SK-N-SH (cell line): ENCODE measurements around the gene ATP2B2. TPM values are rescaled to one million over a fixed set of nuclear protein-coding genes. Genes with fewer than 3 reads are reported as not detected.

ENCODE experiments used
- CTCF ChIA-PET: fragments of 300-600, 350-600 bp; formaldehyde crosslinking; extraction: SDS; loops from one replicate; lab custom pipeline; 2021; lab: Yijun Ruan, JAX
- POLR2A ChIA-PET: fragments of 350-600 bp; sonication (Branson Sonifier 250); formaldehyde crosslinking; extraction: SDS; loops from one replicate; lab custom pipeline; 2020; ENCODE audit warnings: antibody characterized with exemption, inconsistent platforms; lab: Yijun Ruan, JAX
- DNase-seq: peaks from one replicate; pipeline ENCODE4 v3.0.0; 2012
- H2AFZ ChIP-seq: fragments of 200-600 bp; sonication (generic); 2 replicates; pipeline ENCODE4 v1.8.1; 2016; ENCODE audit warnings: antibody characterized with exemption, mild to moderate bottlenecking, low read depth
- H3F3A ChIP-seq: fragments of 200-600 bp; sonication (generic); replicated peaks from 2 replicates; pipeline ENCODE3; 2016; ENCODE audit warnings: antibody characterized with exemption, mild to moderate bottlenecking; ENCODE audit not compliant: insufficient read depth
- H3K27ac ChIP-seq, 2 experiments: fragments of 200-500 bp in 1 of 2; fragments of 200-600 bp in 1 of 2; sonication (Bioruptor generic) in 1 of 2; sonication (generic), shearing (Covaris generic) in 1 of 2; 2 replicates each; pipeline versions ENCODE4 v1.5.1 to v1.6.1; 2014 to 2016; ENCODE audit warnings: low read depth in 2 of 2, inconsistent platforms in 1 of 2, low read length in 1 of 2, mild to moderate bottlenecking in 1 of 2, mixed read lengths in 1 of 2
- H3K27me3 ChIP-seq: fragments of 200-600 bp; sonication (generic), shearing (Covaris generic); 2 replicates; pipeline ENCODE4 v1.6.1; 2016; ENCODE audit warnings: mixed run types; ENCODE audit not compliant: insufficient read depth
- H3K36me3 ChIP-seq, 2 experiments: fragments of 200-500 bp in 1 of 2; fragments of 200-600 bp in 1 of 2; sonication (Bioruptor generic) in 1 of 2; sonication (generic) in 1 of 2; replicated peaks in 1 of 2; 2 replicates each; pipeline versions ENCODE3 to v1.5.1; 2014 to 2016; ENCODE audit warnings: low read length in 1 of 2, mild to moderate bottlenecking in 1 of 2; ENCODE audit not compliant: insufficient read depth in 2 of 2, control insufficient read depth in 1 of 2
- H3K4me1 ChIP-seq, 2 experiments: fragments of 200-500 bp in 1 of 2; fragments of 200-600 bp in 1 of 2; sonication (Bioruptor generic) in 1 of 2; sonication (generic), shearing (Covaris generic) in 1 of 2; 2 replicates each; pipeline versions ENCODE4 v1.5.1 to v1.6.1; 2014 to 2016; ENCODE audit warnings: low read depth in 1 of 2, low read length in 1 of 2, mixed run types in 1 of 2; ENCODE audit not compliant: insufficient read depth in 2 of 2, control insufficient read depth in 1 of 2
- H3K4me2 ChIP-seq: fragments of 200-600 bp; sonication (generic), shearing (Covaris generic); 2 replicates; pipeline ENCODE4 v1.6.1; 2017; ENCODE audit warnings: mixed run types
- H3K4me3 ChIP-seq, 2 experiments: fragments of 200-500 bp in 1 of 2; fragments of 200-600 bp in 1 of 2; sonication (Bioruptor generic) in 1 of 2; sonication (generic), shearing (Covaris generic) in 1 of 2; 2 replicates each; pipeline versions ENCODE4 v1.5.1 to v1.8.1; 2014 to 2016; ENCODE audit warnings: low read depth in 2 of 2, inconsistent platforms in 1 of 2, low read length in 1 of 2, mild to moderate bottlenecking in 1 of 2, mixed read lengths in 1 of 2, moderate library complexity in 1 of 2
- H3K79me2 ChIP-seq: fragments of 200-600 bp; sonication (generic); 2 replicates; pipeline ENCODE4 v1.8.1; 2017; ENCODE audit warnings: mild to moderate bottlenecking; ENCODE audit not compliant: insufficient read depth
- H3K9ac ChIP-seq: fragments of 200-600 bp; sonication (generic); 2 replicates; pipeline ENCODE4 v1.6.1; 2017; ENCODE audit warnings: mixed run types
- H3K9me2 ChIP-seq: fragments of 200-600 bp; sonication (generic); 2 replicates; pipeline ENCODE4 v1.6.1; 2017; ENCODE audit warnings: mixed run types
- H3K9me3 ChIP-seq: fragments of 200-600 bp; sonication (generic); 2 replicates; pipeline ENCODE4 v1.6.1; 2017; ENCODE audit warnings: mixed run types, mild to moderate bottlenecking, moderate library complexity
- H4K20me1 ChIP-seq: fragments of 200-600 bp; sonication (generic); 2 replicates; pipeline ENCODE4 v1.6.1; 2017; ENCODE audit warnings: mild to moderate bottlenecking, mixed run types; ENCODE audit not compliant: insufficient read depth
- ELF1 ChIP-seq: IDR thresholded peaks from 2 replicates; pipeline ENCODE4 v1.4.0; 2012
- EP300 ChIP-seq, 2 experiments: IDR thresholded peaks; 2 replicates each; pipeline versions ENCODE4 v1.4.0 to v1.6.1; 2012; ENCODE audit warnings: borderline replicate concordance in 1 of 2, low read depth in 1 of 2, low read length in 1 of 2
- EZH2phosphoT487 ChIP-seq: fragments of 200-600 bp; sonication (generic); IDR thresholded peaks from 2 replicates; pipeline ENCODE4 v1.6.1; 2017; ENCODE audit warnings: low read depth, mixed run types, mild to moderate bottlenecking, antibody characterized with exemption, moderate library complexity, borderline replicate concordance
- FOXM1 ChIP-seq: IDR thresholded peaks from 2 replicates; pipeline ENCODE4 v1.4.0; 2012; ENCODE audit warnings: low read depth, mild to moderate bottlenecking
- GABPA ChIP-seq: IDR thresholded peaks from 2 replicates; pipeline ENCODE4 v1.4.0; 2012; ENCODE audit warnings: low read depth, mild to moderate bottlenecking
- GATA2 ChIP-seq: sonication (generic); formaldehyde crosslinking; IDR thresholded peaks from 2 replicates; pipeline ENCODE4 v1.5.0; 2020; ENCODE audit warnings: mild to moderate bottlenecking, missing genetic modification reagents
- MXI1 ChIP-seq: IDR thresholded peaks from 2 replicates; pipeline ENCODE4 v1.6.1; 2012; ENCODE audit warnings: mild to moderate bottlenecking, low read depth, low read length, improper control_type of control experiment
- NFIC ChIP-seq: IDR thresholded peaks from 2 replicates; pipeline ENCODE4 v1.4.0; 2012; ENCODE audit warnings: borderline replicate concordance
- NRF1 ChIP-seq: IDR thresholded peaks from 2 replicates; pipeline ENCODE4 v1.6.1; 2012; ENCODE audit warnings: low read depth, mild to moderate bottlenecking, low read length
- POLR2AphosphoS5 ChIP-seq: IDR thresholded peaks from 2 replicates; pipeline ENCODE4 v1.6.1; 2012; ENCODE audit warnings: low read depth, low read length
- RCOR1 ChIP-seq: fragments of 150-350 bp; IDR thresholded peaks from 2 replicates; pipeline ENCODE4 v1.6.1; 2017; ENCODE audit warnings: antibody characterized with exemption, low read length
- RXRA ChIP-seq: IDR thresholded peaks from 2 replicates; pipeline ENCODE4 v1.4.0; 2012; ENCODE audit warnings: low read depth, mild to moderate bottlenecking, borderline replicate concordance
- SIN3A ChIP-seq: IDR thresholded peaks from 2 replicates; pipeline ENCODE4 v1.6.1; 2012; ENCODE audit warnings: low read depth, mild to moderate bottlenecking, low read length, moderate library complexity, borderline replicate concordance
- SMC3 ChIP-seq: IDR thresholded peaks from 2 replicates; pipeline ENCODE4 v1.6.1; 2012; ENCODE audit warnings: low read depth, low read length, improper control_type of control experiment
- TCF12 ChIP-seq: IDR thresholded peaks from 2 replicates; pipeline ENCODE4 v1.4.0; 2012
- USF2 ChIP-seq: fragments of 150-350 bp; IDR thresholded peaks from 2 replicates; pipeline ENCODE4 v1.6.1; 2017; ENCODE audit warnings: antibody characterized with exemption, low read length, low read depth, borderline replicate concordance
- YY1 ChIP-seq: IDR thresholded peaks from 2 replicates; pipeline ENCODE4 v1.4.0; 2012; ENCODE audit warnings: low read depth, mild to moderate bottlenecking
- ZBTB33 ChIP-seq: IDR thresholded peaks from 2 replicates; pipeline ENCODE4 v1.4.0; 2012; ENCODE audit warnings: low read depth, borderline replicate concordance
- WGBS: methylation state at CpG from one replicate; pipeline ENCODE4 v1.1.6; 2017; ENCODE audit warnings: low lambda C conversion rate; 5-methylcytosine and 5-hydroxymethylcytosine counted together
- polyA plus RNA-seq, 3 experiments: library from polyadenylated mRNA; depleted of rRNA; stranded (reverse); fragments of >200 nt; gene quantifications; 2 replicates each; pipeline ENCODE4 v1.2.3, GENCODE V29; 2012
- TF ChIP-seq, protein P1 (sequence below): fragments of 150-350 bp; IDR thresholded peaks from 2 replicates; pipeline ENCODE4 v1.6.1; 2016; ENCODE audit warnings: mild to moderate bottlenecking, low read depth, low read length
- TF ChIP-seq, protein P2 (sequence below): IDR thresholded peaks from 2 replicates; pipeline ENCODE4 v1.6.1; 2012; ENCODE audit warnings: mild to moderate bottlenecking, low read depth, low read length, moderate library complexity

Gene ATP2B2
- polyA plus RNA-seq, 1 of the 3 experiments (the other 2 are of a cell fraction), result 0.15 TPM

- TF ChIP-seq ZBTB33, result no peak
- TF ChIP-seq GATA2 (CRISPR knock-in tag), result no peak
- TF ChIP-seq USF2, result no peak
- no peak for TF ChIP-seq TCF12
- no peak for TF ChIP-seq GABPA
- no peak for TF ChIP-seq RXRA
- TF ChIP-seq YY1, result no peak
- no peak for TF ChIP-seq NFIC
- TF ChIP-seq EZH2phosphoT487, result no peak
These were observed 129.0 kb downstream of the ATP2B2 start (continued) for GRCh38 chr3:10376353-10376752.

GRCh38 chr3:10375296-10376053, 129.9 kb downstream of the ATP2B2 start:
- POLR2A ChIA-PET, result no interaction called here
- no peak overlapping the region for H3K27ac ChIP-seq
- H3K9ac ChIP-seq, result no peak overlapping the region
- no peak overlapping the region for H3K4me2 ChIP-seq
- no peak overlapping the region for H3K4me3 ChIP-seq
- CTCF ChIA-PET, result interaction anchor here (0.6 kb wide), 1 partner anchor 1013 kb away, joined by 3 read pairs; no protein-coding TSS in a partner anchor
- no peak for DNase-seq
- peaks cover 0 to 2% of the 10 kb centered on the region in 2 experiments; a peak in 1 of 4 replicates for H3K4me1 ChIP-seq
- no peaks in the 10 kb centered on the region for H3K27me3 ChIP-seq
- H3K9me3 ChIP-seq, result no peaks in the 10 kb centered on the region
- H4K20me1 ChIP-seq, result no peaks in the 10 kb centered on the region
- H3K79me2 ChIP-seq, result no peaks in the 10 kb centered on the region
- no peaks in the 10 kb centered on the region for H3F3A ChIP-seq
- no peaks in the 10 kb centered on the region for H3K36me3 ChIP-seq
- 69% methylated on average over 23 of the region's 23 CpGs for WGBS
- H2AFZ ChIP-seq, result no peak overlapping the region
- no peaks in the 10 kb centered on the region for H3K9me2 ChIP-seq
- no peak for TF ChIP-seq POLR2AphosphoS5
- TF ChIP-seq NRF1, result no peak
- TF ChIP-seq RXRA, result no peak
- TF ChIP-seq GATA2 (CRISPR knock-in tag), result no peak
- no peak for TF ChIP-seq ZBTB33
- no peak for TF ChIP-seq GABPA
- TF ChIP-seq NFIC, result no peak
- no peak for TF ChIP-seq SMC3
- TF ChIP-seq ELF1, result no peak
- TF ChIP-seq MXI1, result no peak
- no peak for TF ChIP-seq FOXM1
- TF ChIP-seq RCOR1, result no peak
- TF ChIP-seq EP300 (IDR thresholded peaks at IDR 0.05; ENCODE audit: borderline replicate concordance in 1 of 2, low read depth in 1 of 2, low read length in 1 of 2), result no peak
- TF ChIP-seq, protein P1, sequence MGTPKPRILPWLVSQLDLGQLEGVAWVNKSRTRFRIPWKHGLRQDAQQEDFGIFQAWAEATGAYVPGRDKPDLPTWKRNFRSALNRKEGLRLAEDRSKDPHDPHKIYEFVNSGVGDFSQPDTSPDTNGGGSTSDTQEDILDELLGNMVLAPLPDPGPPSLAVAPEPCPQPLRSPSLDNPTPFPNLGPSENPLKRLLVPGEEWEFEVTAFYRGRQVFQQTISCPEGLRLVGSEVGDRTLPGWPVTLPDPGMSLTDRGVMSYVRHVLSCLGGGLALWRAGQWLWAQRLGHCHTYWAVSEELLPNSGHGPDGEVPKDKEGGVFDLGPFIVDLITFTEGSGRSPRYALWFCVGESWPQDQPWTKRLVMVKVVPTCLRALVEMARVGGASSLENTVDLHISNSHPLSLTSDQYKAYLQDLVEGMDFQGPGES, result no peak
- TF ChIP-seq, protein P2, sequence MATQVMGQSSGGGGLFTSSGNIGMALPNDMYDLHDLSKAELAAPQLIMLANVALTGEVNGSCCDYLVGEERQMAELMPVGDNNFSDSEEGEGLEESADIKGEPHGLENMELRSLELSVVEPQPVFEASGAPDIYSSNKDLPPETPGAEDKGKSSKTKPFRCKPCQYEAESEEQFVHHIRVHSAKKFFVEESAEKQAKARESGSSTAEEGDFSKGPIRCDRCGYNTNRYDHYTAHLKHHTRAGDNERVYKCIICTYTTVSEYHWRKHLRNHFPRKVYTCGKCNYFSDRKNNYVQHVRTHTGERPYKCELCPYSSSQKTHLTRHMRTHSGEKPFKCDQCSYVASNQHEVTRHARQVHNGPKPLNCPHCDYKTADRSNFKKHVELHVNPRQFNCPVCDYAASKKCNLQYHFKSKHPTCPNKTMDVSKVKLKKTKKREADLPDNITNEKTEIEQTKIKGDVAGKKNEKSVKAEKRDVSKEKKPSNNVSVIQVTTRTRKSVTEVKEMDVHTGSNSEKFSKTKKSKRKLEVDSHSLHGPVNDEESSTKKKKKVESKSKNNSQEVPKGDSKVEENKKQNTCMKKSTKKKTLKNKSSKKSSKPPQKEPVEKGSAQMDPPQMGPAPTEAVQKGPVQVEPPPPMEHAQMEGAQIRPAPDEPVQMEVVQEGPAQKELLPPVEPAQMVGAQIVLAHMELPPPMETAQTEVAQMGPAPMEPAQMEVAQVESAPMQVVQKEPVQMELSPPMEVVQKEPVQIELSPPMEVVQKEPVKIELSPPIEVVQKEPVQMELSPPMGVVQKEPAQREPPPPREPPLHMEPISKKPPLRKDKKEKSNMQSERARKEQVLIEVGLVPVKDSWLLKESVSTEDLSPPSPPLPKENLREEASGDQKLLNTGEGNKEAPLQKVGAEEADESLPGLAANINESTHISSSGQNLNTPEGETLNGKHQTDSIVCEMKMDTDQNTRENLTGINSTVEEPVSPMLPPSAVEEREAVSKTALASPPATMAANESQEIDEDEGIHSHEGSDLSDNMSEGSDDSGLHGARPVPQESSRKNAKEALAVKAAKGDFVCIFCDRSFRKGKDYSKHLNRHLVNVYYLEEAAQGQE, result no peak
- no peak for TF ChIP-seq SIN3A
- no peak for TF ChIP-seq TCF12
